IMR-90 (cell line): ENCODE data around the gene FGF21. TPM values are rescaled to one million over a fixed set of nuclear protein-coding genes. Genes with fewer than 3 reads are reported as not detected.

Experiments
- ATAC-seq: fragments of 200-7000 bp; cut with Tn5 transposase; 2 replicates; pipeline ENCODE4 v1.9.1; 2020; ENCODE audit warnings: low read depth, mild to moderate bottlenecking, moderate library complexity
- BruUV-seq: library from RNA; stranded (reverse); fragments of 400-500 nt; replicated peaks from 2 replicates; lab custom pipeline; 2021; lab: Mats Ljungman, UMichigan
- CTCF ChIA-PET: fragments of 300-600 bp; formaldehyde crosslinking; extraction: SDS; loops from one replicate; lab custom pipeline; 2021; ENCODE audit warnings: antibody characterized with exemption; lab: Yijun Ruan, JAX
- POLR2A ChIA-PET: fragments of 300-600 bp; sonication (Branson Sonifier 250); formaldehyde crosslinking; loops from one replicate; lab custom pipeline; 2022; ENCODE audit warnings: antibody characterized with exemption; ENCODE audit not compliant: unreplicated experiment; lab: Charles Lee
- DNase-seq: peaks from one replicate; pipeline ENCODE4 v3.0.0; 2013
- H2AFZ ChIP-seq: replicated peaks from 2 replicates; pipeline ENCODE3; 2013; ENCODE audit warnings: low read length, mild to moderate bottlenecking; ENCODE audit not compliant: poor library complexity
- H2AK5ac ChIP-seq: 2 replicates; pipeline ENCODE4 v1.6.1; 2013; ENCODE audit warnings: low read depth, low read length, inconsistent platforms
- H2AK9ac ChIP-seq: replicated peaks from 2 replicates; pipeline ENCODE3; 2013; ENCODE audit warnings: mild to moderate bottlenecking, low read depth, low read length, moderate library complexity; ENCODE audit not compliant: poor library complexity
- H2BK120ac ChIP-seq: 2 replicates; pipeline ENCODE4 v1.6.1; 2013; ENCODE audit warnings: low read depth, low read length, inconsistent platforms
- H2BK15ac ChIP-seq: 3 replicates; pipeline ENCODE4 v1.6.1; 2013; ENCODE audit warnings: low read depth, low read length, inconsistent platforms
- H2BK20ac ChIP-seq: 2 replicates; pipeline ENCODE4 v1.6.1; 2013; ENCODE audit warnings: low read depth, mild to moderate bottlenecking, inconsistent platforms, low read length, moderate library complexity
- H2BK5ac ChIP-seq: 2 replicates; pipeline ENCODE4 v1.6.1; 2013; ENCODE audit warnings: mild to moderate bottlenecking, low read depth, low read length, inconsistent platforms; ENCODE audit not compliant: poor library complexity, severe bottlenecking
- H3K14ac ChIP-seq: replicated peaks from 2 replicates; pipeline ENCODE4 v1.6.1; 2013; ENCODE audit warnings: low read depth, low read length, inconsistent platforms
- H3K18ac ChIP-seq: 2 replicates; pipeline ENCODE4 v1.6.1; 2013; ENCODE audit warnings: low read depth, low read length, control low read depth
- H3K23ac ChIP-seq: 2 replicates; pipeline ENCODE4 v1.6.1; 2013; ENCODE audit warnings: low read depth, low read length, inconsistent platforms
- H3K27ac ChIP-seq: 2 replicates; pipeline ENCODE4 v1.5.1; 2013; ENCODE audit warnings: mild to moderate bottlenecking, control low read depth, low read length; ENCODE audit not compliant: insufficient read depth
- H3K27me3 ChIP-seq: 2 replicates; pipeline ENCODE4 v1.6.1; 2013; ENCODE audit warnings: low read length; ENCODE audit not compliant: control insufficient read depth, insufficient read depth
- H3K36me3 ChIP-seq: 2 replicates; pipeline ENCODE4 v1.6.1; 2013; ENCODE audit warnings: low read length, mixed read lengths; ENCODE audit not compliant: control insufficient read depth, insufficient read depth
- H3K4ac ChIP-seq: 2 replicates; pipeline ENCODE4 v1.6.1; 2013; ENCODE audit warnings: low read depth, low read length, inconsistent platforms
- H3K4me1 ChIP-seq: 2 replicates; pipeline ENCODE4 v1.6.1; 2013; ENCODE audit warnings: low read length, mixed read lengths; ENCODE audit not compliant: control insufficient read depth, insufficient read depth
- H3K4me2 ChIP-seq: 2 replicates; pipeline ENCODE4 v1.6.1; 2013; ENCODE audit warnings: low read depth, mild to moderate bottlenecking, control low read depth, low read length, moderate library complexity
- H3K4me3 ChIP-seq: 2 replicates; pipeline ENCODE4 v1.5.1; 2013; ENCODE audit warnings: low read depth, mild to moderate bottlenecking, control low read depth, low read length, moderate library complexity; ENCODE audit not compliant: insufficient read depth
- H3K56ac ChIP-seq: 2 replicates; pipeline ENCODE4 v1.6.1; 2013; ENCODE audit warnings: low read length, inconsistent platforms; ENCODE audit not compliant: insufficient read depth; ENCODE audit errors: extremely low read depth
- H3K79me1 ChIP-seq, 2 experiments: 2 replicates each; pipeline ENCODE4 v1.6.1; 2013; ENCODE audit warnings: low read length in 2 of 2, inconsistent platforms in 1 of 2, low read depth in 1 of 2
- H3K9ac ChIP-seq: 2 replicates; pipeline ENCODE4 v1.6.1; 2013; ENCODE audit warnings: low read depth, low read length, control low read depth
- H3K9me1 ChIP-seq: 2 replicates; pipeline ENCODE4 v1.6.1; 2013; ENCODE audit warnings: low read length, inconsistent platforms; ENCODE audit not compliant: insufficient read depth
- H3K9me3 ChIP-seq: 2 replicates; pipeline ENCODE4 v1.6.1; 2013; ENCODE audit warnings: low read length; ENCODE audit not compliant: control insufficient read depth, insufficient read depth
- H4K20me1 ChIP-seq: 2 replicates; pipeline ENCODE4 v1.6.1; 2013; ENCODE audit warnings: low read length, inconsistent platforms; ENCODE audit not compliant: insufficient read depth
- H4K5ac ChIP-seq: 2 replicates; pipeline ENCODE4 v1.6.1; 2013; ENCODE audit warnings: mild to moderate bottlenecking, low read depth, low read length, control low read depth
- H4K8ac ChIP-seq, 2 experiments: 2 replicates each; pipeline ENCODE4 v1.6.1; 2013; ENCODE audit warnings: low read depth in 2 of 2, low read length in 2 of 2, control low read depth in 1 of 2, inconsistent platforms in 1 of 2
- H4K91ac ChIP-seq: 2 replicates; pipeline ENCODE4 v1.6.1; 2013; ENCODE audit warnings: low read depth, low read length, inconsistent platforms; ENCODE audit not compliant: insufficient read depth
- BHLHE40 ChIP-seq: fragments of 150-350 bp; IDR thresholded peaks from 2 replicates; pipeline ENCODE4 v1.6.1; 2016; ENCODE audit warnings: mild to moderate bottlenecking, low read depth, low read length
- CEBPB ChIP-seq: IDR thresholded peaks from 2 replicates; pipeline ENCODE4 v1.6.1; 2012; ENCODE audit warnings: low read depth, low read length, improper control_type of control experiment
- FOS ChIP-seq: fragments of 150-350 bp; IDR thresholded peaks from 2 replicates; pipeline ENCODE4 v1.6.1; 2016; ENCODE audit warnings: low read depth, low read length
- MAZ ChIP-seq: IDR thresholded peaks from 2 replicates; pipeline ENCODE4 v1.6.1; 2012; ENCODE audit warnings: low read depth, mild to moderate bottlenecking, low read length, improper control_type of control experiment, moderate library complexity, borderline replicate concordance
- MXI1 ChIP-seq: IDR thresholded peaks from 2 replicates; pipeline ENCODE4 v1.6.1; 2012; ENCODE audit warnings: low read depth, mild to moderate bottlenecking, low read length, moderate library complexity, borderline replicate concordance
- POLR2A ChIP-seq: IDR thresholded peaks from 2 replicates; pipeline ENCODE4 v1.6.1; 2012; ENCODE audit warnings: mild to moderate bottlenecking, low read depth, low read length
- RAD21 ChIP-seq: IDR thresholded peaks from 2 replicates; pipeline ENCODE4 v1.6.1; 2012; ENCODE audit warnings: low read length, improper control_type of control experiment
- RCOR1 ChIP-seq: IDR thresholded peaks from 2 replicates; pipeline ENCODE4 v1.6.1; 2012; ENCODE audit warnings: mild to moderate bottlenecking, low read length, improper control_type of control experiment; ENCODE audit not compliant: insufficient replicate concordance
- SMC3 ChIP-seq: fragments of 150-350 bp; IDR thresholded peaks from 2 replicates; pipeline ENCODE4 v1.6.1; 2016; ENCODE audit warnings: low read depth, mild to moderate bottlenecking, antibody characterized with exemption, low read length, moderate library complexity
- WGBS, 2 experiments: methylation state at CpG; one replicate each; pipeline versions ENCODE4 v1.1.5 to v1.1.7; 2013; ENCODE audit warnings: missing lambda C conversion rate in 2 of 2; ENCODE audit not compliant: insufficient read length in 1 of 2; ENCODE audit errors: extremely low coverage in 2 of 2; 5-methylcytosine and 5-hydroxymethylcytosine counted together
- dilution Hi-C: fragments of 300-500 bp; cut with HindIII; formaldehyde crosslinking; loops from one replicate; pipeline ENCODE4 v1.14.3; 2018; ENCODE audit warnings: low sequenced_read_pairs; ENCODE audit not compliant: unreplicated experiment
- in situ Hi-C: fragments of 300-500 bp; cut with MboI; formaldehyde crosslinking; loops from 3 replicates; pipeline ENCODE4 v1.14.3; 2019; ENCODE audit warnings: low sequenced_read_pairs, inconsistent platforms, mixed read lengths
- intact Hi-C: fragments of 100-400 bp; cut with micrococcal nuclease; formaldehyde crosslinking; loops from 2 replicates; pipeline ENCODE4 v1.10.0; 2022
- polyA plus RNA-seq, 3 experiments: library from polyadenylated mRNA; depleted of rRNA; stranded (reverse); fragments of >200 nt; gene quantifications; 2 replicates each; pipeline ENCODE4 v1.2.3, GENCODE V29; 2012; ENCODE audit warnings: low replicate concordance in 1 of 3
- total RNA-seq: library from RNA; depleted of rRNA; stranded (reverse); fragments of >200 nt; gene quantifications from 2 replicates; pipeline ENCODE4 v1.2.3, GENCODE V29; 2012
- TF ChIP-seq, protein P1 (sequence below): fragments of 150-350 bp; IDR thresholded peaks from 2 replicates; pipeline ENCODE4 v1.6.1; 2017; ENCODE audit warnings: mild to moderate bottlenecking, antibody characterized with exemption, low read length, low read depth
- TF ChIP-seq, protein P2 (sequence below): conservative IDR thresholded peaks from 2 replicates; pipeline ENCODE4 v1.5.1; 2012; ENCODE audit warnings: mild to moderate bottlenecking, low read depth, low read length, improper control_type of control experiment
- TF ChIP-seq, protein P3 (sequence below): fragments of 150-350 bp; IDR thresholded peaks from 2 replicates; pipeline ENCODE4 v1.6.1; 2016; ENCODE audit warnings: low read depth, mild to moderate bottlenecking, low read length, moderate library complexity, borderline replicate concordance

The FGF21 gene
- total and polyA plus RNA-seq, 2 of the 4 experiments (the other 2 are of a cell fraction): not detected

DNA sequence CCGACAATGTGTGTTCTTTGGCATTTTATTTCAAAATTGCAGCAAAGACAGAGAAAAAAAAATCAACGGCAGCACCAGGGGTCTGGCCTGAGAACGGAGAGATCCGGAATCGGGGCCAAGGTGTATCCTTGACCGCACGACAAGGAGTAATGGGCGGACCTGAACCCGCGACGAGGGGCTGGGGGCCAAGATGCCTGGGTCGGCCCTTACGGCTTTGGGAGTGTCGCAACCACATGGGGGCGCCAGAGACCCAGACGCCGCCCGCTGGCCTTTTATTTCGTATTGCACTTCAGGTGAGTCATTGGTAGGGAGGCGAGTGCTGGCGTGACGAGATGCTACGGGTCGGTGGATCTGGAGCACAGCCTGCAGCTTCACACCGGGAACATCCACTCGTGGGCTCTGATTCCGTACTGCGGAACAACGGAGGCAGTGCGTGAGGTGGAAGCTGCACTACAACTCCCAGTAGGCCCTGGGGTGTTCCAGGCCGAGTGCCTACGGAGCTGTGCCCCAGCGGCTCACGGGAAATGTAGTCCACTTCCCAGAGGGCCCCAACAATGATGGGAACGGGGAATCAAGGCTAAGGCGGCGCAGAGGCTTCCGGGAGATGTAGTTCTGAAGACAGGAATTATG, 39.8 kb downstream of the FGF21 start:
- peak overlapping the region; percentile 41; the same call in 1 of the 2 replicates for H4K91ac ChIP-seq
- H2AK9ac ChIP-seq: peak overlapping the region; percentile 89
- peak overlapping the region; percentile 87 for H3K14ac ChIP-seq
- intact Hi-C loops: loop anchor here (1.0 to 2.0 kb wide), 3 partner anchors 41 to 176 kb away; partner anchors contain the start of gene HSD17B14
- 0 out of 2 replicates have a peak, but pooled peaks cover 2% of the 10 kb centered on the region for H4K20me1 ChIP-seq
- H3K56ac ChIP-seq: 0 out of 2 replicates have a peak overlapping the region, but pooled peaks have one; percentile 31
- no peak overlapping the region for H3K23ac ChIP-seq
- 3% methylated on average over 17 of the region's 38 CpGs; no CpG with 5 or more reads in 1 of the 2 experiments for WGBS, 2 experiments
- no peaks in the 10 kb centered on the region for H3K36me3 ChIP-seq
- H4K5ac ChIP-seq: peak overlapping the region; percentile 17
- no peak overlapping the region for H2BK20ac ChIP-seq
- no peaks in the 10 kb centered on the region for H3K79me1 ChIP-seq
- peak overlapping the region; percentile 43 for H3K4me3 ChIP-seq
- CTCF ChIA-PET: interaction anchor here (0.6 to 2.3 kb wide), 13 partner anchors 9 to 198 kb away, joined by 3 to 14 read pairs (median 4); partner anchors contain the start of genes GYS1, HSD17B14 and RUVBL2
- H3K27me3 ChIP-seq: no peaks in the 10 kb centered on the region
- H3K9ac ChIP-seq: peak overlapping the region; percentile 58
- peak overlapping the region; percentile 98 for H2AFZ ChIP-seq
- peak overlapping the region; percentile 57 for H3K4ac ChIP-seq
- H2AK5ac ChIP-seq: peak overlapping the region; percentile 5; the same call in 1 of the 2 replicates
- TF ChIP-seq, protein P1, sequence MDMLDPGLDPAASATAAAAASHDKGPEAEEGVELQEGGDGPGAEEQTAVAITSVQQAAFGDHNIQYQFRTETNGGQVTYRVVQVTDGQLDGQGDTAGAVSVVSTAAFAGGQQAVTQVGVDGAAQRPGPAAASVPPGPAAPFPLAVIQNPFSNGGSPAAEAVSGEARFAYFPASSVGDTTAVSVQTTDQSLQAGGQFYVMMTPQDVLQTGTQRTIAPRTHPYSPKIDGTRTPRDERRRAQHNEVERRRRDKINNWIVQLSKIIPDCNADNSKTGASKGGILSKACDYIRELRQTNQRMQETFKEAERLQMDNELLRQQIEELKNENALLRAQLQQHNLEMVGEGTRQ: no peak
- TF ChIP-seq MAZ: no peak
- peak; percentile 82 for TF ChIP-seq SMC3
- TF ChIP-seq MXI1: peak; percentile 40; the same call in 1 of the 2 replicates
- TF ChIP-seq BHLHE40: peak; percentile 49
- peak; percentile 85 for TF ChIP-seq RAD21
- TF ChIP-seq RCOR1: peak; percentile 5
- TF ChIP-seq POLR2A: no peak
- TF ChIP-seq, protein P2, sequence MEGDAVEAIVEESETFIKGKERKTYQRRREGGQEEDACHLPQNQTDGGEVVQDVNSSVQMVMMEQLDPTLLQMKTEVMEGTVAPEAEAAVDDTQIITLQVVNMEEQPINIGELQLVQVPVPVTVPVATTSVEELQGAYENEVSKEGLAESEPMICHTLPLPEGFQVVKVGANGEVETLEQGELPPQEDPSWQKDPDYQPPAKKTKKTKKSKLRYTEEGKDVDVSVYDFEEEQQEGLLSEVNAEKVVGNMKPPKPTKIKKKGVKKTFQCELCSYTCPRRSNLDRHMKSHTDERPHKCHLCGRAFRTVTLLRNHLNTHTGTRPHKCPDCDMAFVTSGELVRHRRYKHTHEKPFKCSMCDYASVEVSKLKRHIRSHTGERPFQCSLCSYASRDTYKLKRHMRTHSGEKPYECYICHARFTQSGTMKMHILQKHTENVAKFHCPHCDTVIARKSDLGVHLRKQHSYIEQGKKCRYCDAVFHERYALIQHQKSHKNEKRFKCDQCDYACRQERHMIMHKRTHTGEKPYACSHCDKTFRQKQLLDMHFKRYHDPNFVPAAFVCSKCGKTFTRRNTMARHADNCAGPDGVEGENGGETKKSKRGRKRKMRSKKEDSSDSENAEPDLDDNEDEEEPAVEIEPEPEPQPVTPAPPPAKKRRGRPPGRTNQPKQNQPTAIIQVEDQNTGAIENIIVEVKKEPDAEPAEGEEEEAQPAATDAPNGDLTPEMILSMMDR: peak; percentile 94
- peak; percentile 86 for TF ChIP-seq CEBPB
- peak; percentile 69 for TF ChIP-seq FOS
- TF ChIP-seq, protein P3, sequence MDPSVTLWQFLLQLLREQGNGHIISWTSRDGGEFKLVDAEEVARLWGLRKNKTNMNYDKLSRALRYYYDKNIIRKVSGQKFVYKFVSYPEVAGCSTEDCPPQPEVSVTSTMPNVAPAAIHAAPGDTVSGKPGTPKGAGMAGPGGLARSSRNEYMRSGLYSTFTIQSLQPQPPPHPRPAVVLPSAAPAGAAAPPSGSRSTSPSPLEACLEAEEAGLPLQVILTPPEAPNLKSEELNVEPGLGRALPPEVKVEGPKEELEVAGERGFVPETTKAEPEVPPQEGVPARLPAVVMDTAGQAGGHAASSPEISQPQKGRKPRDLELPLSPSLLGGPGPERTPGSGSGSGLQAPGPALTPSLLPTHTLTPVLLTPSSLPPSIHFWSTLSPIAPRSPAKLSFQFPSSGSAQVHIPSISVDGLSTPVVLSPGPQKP: no peak
- H3K9me1 ChIP-seq: no peaks in the 10 kb centered on the region
- BruUV-seq: no TSS peak
- no peak overlapping the region for H2BK120ac ChIP-seq
- DNase-seq: peak; percentile 92
- H3K4me2 ChIP-seq: peak overlapping the region; percentile 65
- in situ Hi-C loops: no loop called here
- no peak overlapping the region for H3K18ac ChIP-seq
- dilution Hi-C loops: no loop called here
- H3K9me3 ChIP-seq: no peaks in the 10 kb centered on the region
- peak overlapping the region; percentile 22 for H2BK5ac ChIP-seq
- peak; percentile 100 for ATAC-seq
- no peak overlapping the region for H2BK15ac ChIP-seq
- POLR2A ChIA-PET: no interaction called here
- H4K8ac ChIP-seq: peak overlapping the region; percentile 7 to 95
- H3K4me1 ChIP-seq: peaks cover 10% of the 10 kb centered on the region
- peak overlapping the region; percentile 52 for H3K27ac ChIP-seq
